HCT116 (cell line): ENCODE results near the gene EIF3K. TPM values are rescaled to one million over a fixed set of nuclear protein-coding genes. Genes with fewer than 3 reads are reported as not detected.
A peak's percentile ranks its signal among the peaks of the same experiment; 100 is the strongest.

Source experiments
- ATAC-seq: fragments of 200-7000 bp; cut with Tn5 transposase; 2 replicates; pipeline ENCODE4 v1.9.1; 2020; ENCODE audit warnings: mild to moderate bottlenecking, moderate library complexity
- BruUV-seq: library from RNA; stranded (reverse); fragments of 400-500 nt; replicated peaks from 2 replicates; lab custom pipeline; 2021; lab: Mats Ljungman, UMichigan
- CTCF ChIA-PET: fragments of 300-600 bp; sonication (Branson Sonifier 250); formaldehyde crosslinking; loops from one replicate; lab custom pipeline; 2021; ENCODE audit warnings: antibody characterized with exemption; lab: Charles Lee
- POLR2A ChIA-PET: fragments of 300-600, 350-600 bp; sonication (Branson Sonifier 250); formaldehyde crosslinking; loops from one replicate; lab custom pipeline; 2021; ENCODE audit warnings: antibody characterized with exemption; lab: Charles Lee
- RAD21 ChIA-PET, 2 experiments: fragments of 300-600 bp; sonication (Branson Sonifier 250); formaldehyde crosslinking; loops; one replicate each; lab custom pipeline; 2023; ENCODE audit warnings: low total read pairs in 2 of 2; ENCODE audit not compliant: uncharacterized antibody in 2 of 2, unreplicated experiment in 2 of 2, low non-redundant PET in 1 of 2; lab: Charles Lee
- DNase-seq: peaks from one replicate; pipeline ENCODE4 v3.0.0-alpha.2; 2010; ENCODE audit warnings: low read depth, low spot score
- H2AFZ ChIP-seq: fragments of 200-600 bp; shearing (Covaris generic), sonication (generic); 2 replicates; pipeline ENCODE4 v1.6.1; 2017; ENCODE audit warnings: low read depth, mixed run types, mixed read lengths, antibody characterized with exemption, low read length; ENCODE audit not compliant: poor library complexity, severe bottlenecking
- H3K27ac ChIP-seq: 2 replicates; pipeline ENCODE4 v1.5.1; 2012; ENCODE audit warnings: low read depth, low read length
- H3K27me3 ChIP-seq: fragments of 200-600 bp; sonication (generic); 2 replicates; pipeline ENCODE4 v1.6.1; 2016; ENCODE audit warnings: mixed run types, low read length, mixed read lengths; ENCODE audit not compliant: insufficient read depth
- H3K36me3 ChIP-seq, 2 experiments: fragments of 200-500 bp in 1 of 2; fragments of 200-600 bp in 1 of 2; sonication (Bioruptor generic) in 1 of 2; sonication (generic) in 1 of 2; 2 replicates each; pipeline versions ENCODE4 v1.5.1 to v1.6.1; 2014 to 2016; ENCODE audit warnings: low read length in 2 of 2, inconsistent platforms in 1 of 2, mixed read lengths in 1 of 2, mixed run types in 1 of 2; ENCODE audit not compliant: insufficient read depth in 2 of 2, control insufficient read depth in 1 of 2
- H3K4me1 ChIP-seq, 2 experiments: fragments of 200-600 bp in 1 of 2; sonication (generic) in 1 of 2; 2 replicates each; pipeline versions ENCODE4 v1.5.1 to v1.6.1; 2012 to 2017; ENCODE audit warnings: low read length in 2 of 2, inconsistent platforms in 1 of 2, mild to moderate bottlenecking in 1 of 2, mixed read lengths in 1 of 2, mixed run types in 1 of 2, moderate library complexity in 1 of 2; ENCODE audit not compliant: insufficient read depth in 2 of 2, control insufficient read depth in 1 of 2
- H3K4me2 ChIP-seq: fragments of 200-600 bp; sonication (generic); 2 replicates; pipeline ENCODE4 v1.6.1; 2017; ENCODE audit warnings: mixed run types, low read length, mixed read lengths
- H3K4me3 ChIP-seq, 2 experiments: fragments of 200-600 bp in 1 of 2; sonication (generic) in 1 of 2; replicated peaks in 1 of 2; 2 replicates each; pipeline ENCODE4 v1.5.1; 2011 to 2016; ENCODE audit warnings: low read length in 2 of 2, control low read depth in 1 of 2, low read depth in 1 of 2, mild to moderate bottlenecking in 1 of 2, mixed read lengths in 1 of 2, mixed run types in 1 of 2
- H3K79me2 ChIP-seq: fragments of 200-600 bp; sonication (generic); 2 replicates; pipeline ENCODE4 v1.6.1; 2017; ENCODE audit warnings: mild to moderate bottlenecking, mixed run types, low read length, moderate library complexity, mixed read lengths; ENCODE audit not compliant: insufficient read depth
- H3K9ac ChIP-seq: fragments of 200-600 bp; sonication (generic); 2 replicates; pipeline ENCODE4 v1.6.1; 2016; ENCODE audit warnings: low read length, mixed read lengths
- H3K9me2 ChIP-seq: fragments of 200-600 bp; sonication (generic), shearing (Covaris generic); 2 replicates; pipeline ENCODE4 v1.6.1; 2017; ENCODE audit warnings: mixed run types, mild to moderate bottlenecking, moderate library complexity; ENCODE audit not compliant: insufficient read depth
- H3K9me3 ChIP-seq, 2 experiments: fragments of 200-500 bp in 1 of 2; fragments of 200-600 bp in 1 of 2; sonication (Bioruptor generic) in 1 of 2; sonication (generic) in 1 of 2; 2 replicates each; pipeline ENCODE4 v1.6.1; 2014 to 2017; ENCODE audit warnings: low read length in 2 of 2, mixed read lengths in 2 of 2, inconsistent platforms in 1 of 2, low read depth in 1 of 2, mild to moderate bottlenecking in 1 of 2, mixed run types in 1 of 2, moderate library complexity in 1 of 2; ENCODE audit not compliant: control insufficient read depth in 1 of 2, insufficient read depth in 1 of 2
- H4K20me1 ChIP-seq: fragments of 200-600 bp; sonication (generic), shearing (Covaris generic); 2 replicates; pipeline ENCODE4 v1.6.1; 2017; ENCODE audit warnings: mixed run types, mild to moderate bottlenecking, moderate library complexity; ENCODE audit not compliant: insufficient read depth
- CBX3 ChIP-seq: IDR thresholded peaks from 2 replicates; pipeline ENCODE4 v1.6.1; 2012; ENCODE audit warnings: low read depth
- CTCF ChIP-seq, 3 experiments: fragments of 200-600 bp in 1 of 3; sonication (generic) in 1 of 3; IDR thresholded peaks in 2 of 3; conservative IDR thresholded peaks in 1 of 3; 2 replicates each; pipeline ENCODE4 v1.5.1; 2012 to 2017; ENCODE audit warnings: low read depth in 2 of 3, low read length in 2 of 3, antibody characterized with exemption in 1 of 3, borderline replicate concordance in 1 of 3, control low read depth in 1 of 3, mild to moderate bottlenecking in 1 of 3, mixed read lengths in 1 of 3, mixed run types in 1 of 3, moderate library complexity in 1 of 3; ENCODE audit not compliant: insufficient read depth in 1 of 3
- EZH2phosphoT487 ChIP-seq: fragments of 200-600 bp; IDR thresholded peaks from 2 replicates; pipeline ENCODE4 v1.6.1; 2018; ENCODE audit warnings: antibody characterized with exemption, borderline replicate concordance
- FOSL1 ChIP-seq: IDR thresholded peaks from 2 replicates; pipeline ENCODE4 v1.6.1; 2012; ENCODE audit warnings: low read depth
- JUND ChIP-seq: IDR thresholded peaks from 2 replicates; pipeline ENCODE4 v1.6.1; 2012
- REST ChIP-seq: IDR thresholded peaks from 2 replicates; pipeline ENCODE4 v1.6.1; 2012; ENCODE audit warnings: low read depth
- SIN3A ChIP-seq: IDR thresholded peaks from 2 replicates; pipeline ENCODE4 v1.6.1; 2012; ENCODE audit warnings: low read depth
- SRF ChIP-seq: IDR thresholded peaks from 2 replicates; pipeline ENCODE4 v1.6.1; 2012; ENCODE audit warnings: low read depth
- TCF7L2 ChIP-seq: IDR thresholded peaks from 2 replicates; pipeline ENCODE4 v1.7.0; 2011; ENCODE audit warnings: borderline replicate concordance, inconsistent platforms; ENCODE audit not compliant: insufficient read depth, insufficient read length; ENCODE audit errors: extremely low read depth
- intact Hi-C: fragments of 100-400 bp; cut with micrococcal nuclease; formaldehyde crosslinking; loops from 2 replicates; pipeline ENCODE4 v1.10.0; 2022
- total RNA-seq: library from RNA; stranded (reverse); gene quantifications from one replicate; pipeline ENCODE4 v1.2.1, GENCODE V29; 2021; ENCODE audit not compliant: unreplicated experiment

The EIF3K gene
- total RNA-seq, 1 experiment from 2014 or later: 313 TPM

- intact Hi-C loops: no loop called here
- BruUV-seq: no TSS peak
- Histone ChIP-seq H3K36me3 (peaks cover 0 to 4% of the 10 kb centered on the region in 2 experiments; a peak in 1 of 4 replicates), H3K9ac (no peak overlapping the region), H3K9me3 (no peaks in the 10 kb centered on the region), H3K4me3 (no peak overlapping the region), H3K27ac (no peak overlapping the region), H4K20me1 (no peaks in the 10 kb centered on the region), H3K4me1 (peaks cover 11 to 37% of the 10 kb centered on the region in 2 experiments), H3K79me2 (peaks cover 23% of the 10 kb centered on the region), H3K27me3 (no peaks in the 10 kb centered on the region), H3K4me2 (0 out of 2 replicates have a peak overlapping the region, but pooled peaks have one; percentile 8), H2AFZ (no peak overlapping the region), H3K9me2 (no peaks in the 10 kb centered on the region)
- ATAC-seq (no peak), DNase-seq (no peak)
- RAD21 ChIA-PET: interaction anchor here in 1 of 2 experiments (0.6 kb wide), 1 partner anchor 71 kb away, joined by 5 read pairs; no protein-coding TSS in a partner anchor
- POLR2A ChIA-PET: interaction anchor here (0.7 to 0.9 kb wide), 2 partner anchors 9 to 195 kb away, joined by 3 read pairs; no protein-coding TSS in a partner anchor
- TF ChIP-seq SRF (no peak), TCF7L2 (no peak), SIN3A (no peak), FOSL1 (no peak), CTCF (IDR thresholded peaks at IDR 0.05 in 2 of 3, conservative IDR thresholded peaks at IDR 0.05 in 1 of 3; ENCODE audit: borderline replicate concordance in 1 of 3, insufficient read depth in 1 of 3, low read depth in 2 of 3, low read length in 2 of 3) (no peak), CBX3 (no peak), REST (no peak), EZH2phosphoT487 (no peak), JUND (no peak)
- CTCF ChIA-PET: interaction anchor here (1.6 kb wide), 1 partner anchor 10 kb away, joined by 5 read pairs; no protein-coding TSS in a partner anchor
These were observed 25.7 kb downstream of the EIF3K start for GRCh38 chr19:38644719-38645118.
